Measurements from ENCODE around the gene EIPR1.

Gene EIPR1

GRCh38 chr2:3387644-3388411 lies 10.2 kb upstream of the EIPR1 start:
- TF ChIP-seq CTCF (conservative IDR thresholded peaks at IDR 0.05): no peak
- H3K27ac ChIP-seq: no peak overlapping the region

DNA sequence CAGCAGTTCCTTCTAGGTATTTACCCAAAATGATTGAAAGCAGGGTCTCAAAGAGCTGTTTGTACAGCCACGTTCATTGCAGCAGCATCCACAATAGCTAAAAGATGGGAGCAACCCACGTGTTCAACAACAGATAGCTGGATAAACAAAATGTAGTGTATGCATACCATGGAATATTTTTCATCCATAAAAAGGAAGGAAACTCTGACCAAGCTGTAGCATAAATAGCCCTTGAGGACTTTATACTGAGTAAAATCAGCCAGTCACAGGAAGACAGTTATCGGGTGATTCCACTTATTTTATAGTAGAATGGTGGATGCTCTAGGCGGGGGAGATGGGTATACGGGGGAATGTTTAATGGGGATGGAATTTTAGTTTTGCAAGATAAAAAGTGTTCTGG lies 9.4 kb upstream of the EIPR1 start:
- TF ChIP-seq CTCF (conservative IDR thresholded peaks at IDR 0.05): no peak
- no peak overlapping the region for H3K27ac ChIP-seq

DNA sequence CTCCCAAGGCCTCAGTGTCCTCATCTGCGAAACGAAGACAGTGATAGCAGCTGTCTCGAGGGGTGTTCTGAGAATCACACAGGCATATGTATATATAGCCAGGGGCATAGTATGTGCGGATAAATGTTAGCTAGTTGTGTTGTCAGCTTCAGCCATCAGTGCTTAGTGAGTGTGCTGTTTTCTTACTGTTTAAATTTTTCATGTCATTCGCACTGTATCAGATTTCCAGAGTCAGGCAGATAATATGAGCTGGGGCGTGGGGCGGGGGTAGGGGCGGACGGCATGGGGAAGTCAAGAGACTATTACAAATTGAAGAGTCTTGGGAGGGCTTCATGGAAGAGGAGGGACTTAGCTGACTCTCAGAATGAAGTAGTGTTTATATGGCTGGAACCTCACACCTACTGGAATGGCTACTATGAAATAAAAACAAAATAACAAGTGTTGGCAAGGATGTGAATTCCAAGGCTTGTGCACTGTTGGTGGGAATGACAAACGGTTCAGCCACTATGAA lies 8.9 kb upstream of the EIPR1 start:
- H3K27ac ChIP-seq: no peak overlapping the region
- TF ChIP-seq CTCF (conservative IDR thresholded peaks at IDR 0.05): no peak

- H3K27ac ChIP-seq: peak within 1 kb of the TSS; percentile 87
- peak; percentile 64 for TF ChIP-seq CTCF (conservative IDR thresholded peaks at IDR 0.05)
These were observed 2.3 kb upstream of the EIPR1 start, which contains the start of gene TRAPPC12 for GRCh38 chr2:3379647-3380534. TRAPPC12 (plus strand) TSS chr2:3379694; CDS start chr2:3387624, 7,930 bp downstream.

DNA sequence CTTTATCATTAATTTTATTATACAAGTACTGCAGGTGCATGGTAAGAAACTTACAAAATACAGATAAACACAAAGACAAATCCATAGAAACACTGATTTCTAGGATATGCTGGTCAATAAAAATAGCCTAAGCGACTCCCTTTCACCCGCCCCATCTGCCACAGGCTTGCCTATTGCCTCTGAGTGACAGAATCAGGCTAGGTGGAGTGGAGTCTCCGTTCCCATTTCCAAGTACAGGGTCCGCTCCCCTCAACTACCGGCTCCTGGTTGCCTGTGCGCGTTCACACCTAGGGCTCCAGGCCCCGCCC lies 1.7 kb upstream of the EIPR1 start:
- H3K27ac ChIP-seq: peak overlapping the region; percentile 87
- no peak for TF ChIP-seq CTCF (conservative IDR thresholded peaks at IDR 0.05)

DNA sequence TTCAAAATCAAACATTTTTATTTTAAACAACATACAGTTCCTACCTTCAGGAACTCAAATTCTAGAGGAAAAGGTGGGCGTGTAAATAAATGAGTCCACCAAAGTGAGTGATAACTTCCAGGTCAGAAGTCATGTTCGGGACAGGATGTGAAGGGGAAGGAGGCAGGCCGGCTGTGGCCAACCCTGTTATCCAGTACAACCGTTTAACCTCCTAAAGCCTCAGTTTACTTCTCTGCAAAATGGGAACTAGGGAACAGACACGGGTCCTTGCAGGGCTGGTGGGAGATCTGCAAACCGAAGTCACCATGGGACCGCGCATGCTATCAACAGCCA lies 373 bp downstream of the EIPR1 start:
- H3K27ac ChIP-seq: peak overlapping the region; percentile 87

More for the DNA sequence above, 373 bp downstream of the EIPR1 start:
- no peak for TF ChIP-seq CTCF (conservative IDR thresholded peaks at IDR 0.05)
